Measurements from ENCODE around the gene FGF4. TPM values are rescaled to one million over a fixed set of nuclear protein-coding genes. Genes with fewer than 3 reads are reported as not detected.

The FGF4 gene
- total and polyA plus RNA-seq, 7 donors, result not detected

DNA sequence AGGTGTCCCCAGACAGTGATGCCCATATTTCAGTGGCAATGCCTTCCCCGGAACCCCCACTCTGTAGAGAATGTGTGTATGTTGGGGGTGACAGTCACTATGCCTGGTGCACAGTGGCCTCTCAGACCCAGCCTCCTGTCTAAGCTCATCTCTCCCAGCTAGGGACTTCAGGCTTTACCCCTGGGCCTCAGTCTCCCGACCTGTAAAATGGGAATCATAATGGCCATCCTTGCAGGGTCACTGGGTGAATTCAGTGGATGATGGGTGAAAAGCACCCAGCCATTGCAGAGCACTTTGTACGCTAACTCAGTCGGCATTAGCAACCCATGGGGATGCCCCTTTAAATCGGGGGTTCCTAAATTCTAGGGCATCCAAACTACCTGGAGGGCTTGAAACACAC, 25.1 kb upstream of the FGF4 start:
- no peak for DNase-seq
- Histone ChIP-seq H3K27ac (no peak overlapping the region), H3K4me3 (no peak overlapping the region), H3K9me3 (no peaks in the 10 kb centered on the region), H3K4me1 (no peaks in the 10 kb centered on the region), H3K27me3 (ENCODE audit: insufficient read depth in 3 of 3, low read length in 2 of 3) (peaks cover 0 to 9% (median 0%) of the 10 kb centered on the region in 3 donors), H3K36me3 (ENCODE audit: insufficient read depth in 1 of 2, low read depth in 1 of 2) (no peaks in the 10 kb centered on the region)
- ATAC-seq, result no peak
- intact Hi-C loops (cut with DNase I), result loop anchor here in 1 of 2 donors (5.0 kb wide), 1 partner anchor 113 kb away; no protein-coding TSS in a partner anchor
- 96 to 97% (median 96%) methylated on average over 5 of the region's 5 CpGs for WGBS, 3 donors
- TF ChIP-seq, protein P1, sequence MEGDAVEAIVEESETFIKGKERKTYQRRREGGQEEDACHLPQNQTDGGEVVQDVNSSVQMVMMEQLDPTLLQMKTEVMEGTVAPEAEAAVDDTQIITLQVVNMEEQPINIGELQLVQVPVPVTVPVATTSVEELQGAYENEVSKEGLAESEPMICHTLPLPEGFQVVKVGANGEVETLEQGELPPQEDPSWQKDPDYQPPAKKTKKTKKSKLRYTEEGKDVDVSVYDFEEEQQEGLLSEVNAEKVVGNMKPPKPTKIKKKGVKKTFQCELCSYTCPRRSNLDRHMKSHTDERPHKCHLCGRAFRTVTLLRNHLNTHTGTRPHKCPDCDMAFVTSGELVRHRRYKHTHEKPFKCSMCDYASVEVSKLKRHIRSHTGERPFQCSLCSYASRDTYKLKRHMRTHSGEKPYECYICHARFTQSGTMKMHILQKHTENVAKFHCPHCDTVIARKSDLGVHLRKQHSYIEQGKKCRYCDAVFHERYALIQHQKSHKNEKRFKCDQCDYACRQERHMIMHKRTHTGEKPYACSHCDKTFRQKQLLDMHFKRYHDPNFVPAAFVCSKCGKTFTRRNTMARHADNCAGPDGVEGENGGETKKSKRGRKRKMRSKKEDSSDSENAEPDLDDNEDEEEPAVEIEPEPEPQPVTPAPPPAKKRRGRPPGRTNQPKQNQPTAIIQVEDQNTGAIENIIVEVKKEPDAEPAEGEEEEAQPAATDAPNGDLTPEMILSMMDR (IDR thresholded peaks at IDR 0.05), result no peak

DNA sequence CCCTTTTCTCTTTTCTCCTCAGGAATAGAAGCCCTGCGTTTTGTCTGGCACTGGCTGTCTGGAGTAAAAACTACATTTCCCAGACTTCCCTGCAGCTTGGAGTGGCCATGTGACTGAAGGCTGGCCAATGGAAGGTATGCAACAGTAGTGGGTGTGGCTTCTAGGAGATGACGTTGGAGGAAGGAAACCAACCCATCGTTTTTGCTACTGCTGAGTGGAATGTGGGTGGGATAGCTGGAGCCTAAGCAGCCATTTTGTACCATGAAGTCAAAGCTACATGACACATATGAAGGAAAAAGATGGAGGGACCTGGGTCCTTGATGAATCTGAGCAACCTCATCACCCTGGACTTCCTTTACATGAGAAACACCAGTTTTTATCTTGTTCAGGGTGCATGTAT, 24.4 kb upstream of the FGF4 start:
- Histone ChIP-seq H3K4me1 (no peaks in the 10 kb centered on the region), H3K4me3 (no peak overlapping the region), H3K36me3 (ENCODE audit: insufficient read depth in 1 of 2, low read depth in 1 of 2) (no peaks in the 10 kb centered on the region), H3K27ac (no peak overlapping the region), H3K9me3 (no peaks in the 10 kb centered on the region), H3K27me3 (ENCODE audit: insufficient read depth in 3 of 3, low read length in 2 of 3) (peaks cover 0 to 9% (median 0%) of the 10 kb centered on the region in 3 donors)
- 15 to 27% (median 22%) methylated on average over 3 of the region's 3 CpGs for WGBS, 3 donors
- TF ChIP-seq, protein P1 (IDR thresholded peaks at IDR 0.05), result no peak
- intact Hi-C loops (cut with DNase I), result no loop called here
- ATAC-seq (no peak), DNase-seq (no peak)

DNA sequence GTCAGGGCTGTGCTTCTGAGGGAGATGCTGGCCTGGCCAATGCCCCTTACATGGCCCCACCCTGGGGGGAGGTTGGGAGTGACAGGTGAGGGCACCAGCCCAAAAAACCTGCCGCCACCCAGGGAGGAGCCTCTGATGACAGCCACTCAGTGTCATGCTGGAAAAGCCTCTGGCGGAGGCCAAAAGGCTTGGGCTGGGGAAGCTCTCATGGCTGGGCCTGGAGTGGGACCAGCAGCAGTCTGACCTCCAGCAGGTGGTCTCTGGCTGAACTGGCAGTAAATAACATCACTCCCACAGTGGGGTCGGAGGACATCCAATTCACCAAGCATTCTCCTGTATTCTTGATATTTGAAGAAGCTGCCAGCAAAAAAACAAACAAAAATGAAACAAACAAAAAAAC, 24.0 kb upstream of the FGF4 start:
- DNase-seq, result no peak
- no peaks in the 10 kb centered on the region for H3K36me3 ChIP-seq (ENCODE audit: insufficient read depth in 1 of 2, low read depth in 1 of 2)
- intact Hi-C loops (cut with DNase I), result no loop called here
- H3K27me3 ChIP-seq (ENCODE audit: insufficient read depth in 3 of 3, low read length in 2 of 3), result peaks cover 0 to 7% (median 0%) of the 10 kb centered on the region in 3 donors
- 77 to 85% (median 77%) methylated on average over 3 of the region's 3 CpGs for WGBS, 3 donors
- H3K4me3 ChIP-seq, result no peak overlapping the region
- no peak for ATAC-seq
- no peak overlapping the region for H3K27ac ChIP-seq
- TF ChIP-seq, protein P1 (IDR thresholded peaks at IDR 0.05), result no peak
- no peaks in the 10 kb centered on the region for H3K9me3 ChIP-seq
- H3K4me1 ChIP-seq, result no peaks in the 10 kb centered on the region

DNA sequence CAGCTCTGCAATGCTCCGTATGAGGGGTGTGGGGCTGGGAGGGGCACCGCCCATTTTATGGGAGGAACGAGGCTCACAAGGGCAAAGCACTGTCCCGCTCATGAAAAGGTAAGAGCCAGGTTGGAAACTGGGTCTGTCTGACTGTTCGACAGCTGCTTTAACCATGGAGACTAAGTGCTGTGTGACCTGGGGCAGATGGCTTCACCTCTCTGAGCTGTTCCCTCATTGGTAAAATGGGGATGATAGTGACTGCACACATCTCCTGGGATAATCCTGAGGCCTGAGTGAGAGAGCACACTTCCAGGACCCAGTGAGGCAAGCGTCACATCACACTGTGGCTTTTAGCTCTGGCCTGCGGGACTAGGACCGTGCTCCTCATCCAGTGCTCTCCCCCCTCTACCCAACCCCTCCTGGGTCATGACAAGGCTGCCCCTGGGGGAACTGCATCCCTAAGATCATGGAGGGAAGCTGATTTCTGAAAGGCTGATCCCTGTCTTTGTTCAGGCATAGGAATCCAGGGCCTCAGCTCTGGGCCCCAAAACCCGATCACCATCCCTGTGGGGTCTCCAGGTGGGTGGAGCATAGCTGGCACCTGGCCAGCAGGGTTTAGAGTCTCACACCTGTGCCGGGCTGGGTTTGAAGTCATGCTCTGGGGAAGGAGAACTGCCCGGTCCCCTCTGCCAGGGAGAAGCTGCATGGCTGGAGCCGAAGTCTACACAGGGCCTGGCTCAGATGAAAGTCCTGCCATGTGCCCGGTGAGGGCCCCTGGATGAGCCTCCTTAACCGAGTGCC, 22.8 kb upstream of the FGF4 start:
- ATAC-seq (no peak), DNase-seq (no peak)
- Histone ChIP-seq H3K4me3 (no peak overlapping the region), H3K27ac (no peak overlapping the region), H3K9me3 (no peaks in the 10 kb centered on the region), H3K36me3 (ENCODE audit: insufficient read depth in 1 of 2, low read depth in 1 of 2) (no peaks in the 10 kb centered on the region), H3K27me3 (ENCODE audit: insufficient read depth in 3 of 3, low read length in 2 of 3) (peaks cover 0 to 3% (median 0%) of the 10 kb centered on the region in 3 donors), H3K4me1 (no peaks in the 10 kb centered on the region)
- intact Hi-C loops (cut with DNase I), result no loop called here
- TF ChIP-seq, protein P1 (IDR thresholded peaks at IDR 0.05), result no peak
- 65 to 75% (median 66%) methylated on average over 14 of the region's 14 CpGs for WGBS, 3 donors
